ENCODE results near the gene RBAK. TPM values are rescaled to one million over a fixed set of nuclear protein-coding genes. Genes with fewer than 3 reads are reported as not detected.
"Not testable (repeated sequence)": the region's sequence is repeated elsewhere in the genome, so short reads cannot be mapped to it uniquely, and the experiment has no call there.

Gene RBAK
- total RNA-seq, 1 experiment from 2014 or later: 5.3 TPM

DNA sequence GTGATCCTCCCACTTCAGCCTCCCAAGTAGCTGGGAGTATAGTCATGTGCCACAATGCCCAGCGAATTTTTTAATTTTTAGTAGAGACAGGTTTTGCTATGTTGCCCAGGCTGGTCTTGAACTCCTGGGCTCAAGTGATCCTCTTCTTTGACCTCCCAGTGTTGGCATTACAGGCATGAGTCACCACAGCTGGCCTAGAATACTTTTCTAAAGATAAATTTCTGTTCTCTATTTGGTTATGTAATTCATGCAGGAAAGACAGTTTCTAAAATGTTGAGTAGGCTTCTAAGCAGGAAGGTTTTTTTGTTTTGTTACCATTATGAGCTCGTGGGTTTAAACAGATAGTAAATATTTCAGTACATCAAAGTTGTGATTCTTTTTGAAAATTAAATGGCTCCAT is 5.0 kb downstream of the RBAK start:
- DNase-seq (ENCODE audit: low read depth): no peak

DNA sequence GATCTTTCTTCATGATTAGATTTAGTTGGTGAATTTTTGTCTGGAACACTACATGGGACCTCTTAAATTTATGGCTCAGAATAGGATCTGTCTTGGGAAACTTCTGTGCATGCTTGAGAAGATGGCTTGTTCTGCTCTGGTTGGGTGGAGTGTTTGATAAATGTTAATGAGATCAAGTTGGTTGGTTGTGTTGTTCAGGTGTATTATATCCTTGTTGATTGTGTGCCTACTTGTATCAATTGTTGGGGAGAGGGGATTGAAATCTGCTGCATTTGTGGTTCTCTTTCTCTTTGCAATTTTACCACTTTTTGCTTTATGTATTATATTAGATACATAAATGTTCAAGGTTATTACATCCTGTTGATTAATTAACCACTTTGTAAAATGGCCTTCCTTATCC is 6.1 kb downstream of the RBAK start:
- not testable (repeated sequence) for DNase-seq (ENCODE audit: low read depth)

DNA sequence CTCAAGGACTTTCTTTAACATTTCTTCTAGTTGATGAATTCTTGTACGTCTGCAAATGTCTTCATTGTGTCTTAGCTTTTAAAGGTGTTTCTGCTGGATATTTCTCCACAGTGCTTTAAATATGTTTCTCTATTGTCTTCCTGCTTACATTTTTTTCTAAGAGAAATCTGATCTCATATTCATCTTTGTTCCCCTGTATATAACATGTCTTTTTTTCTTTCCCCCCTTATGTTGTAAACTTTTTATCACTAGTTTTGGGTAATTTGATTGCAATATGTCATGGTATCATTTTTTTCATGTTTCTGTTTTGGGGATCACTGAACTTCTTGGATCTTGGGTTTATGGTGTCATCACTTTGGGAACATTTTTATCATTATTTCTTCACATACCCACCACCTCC is 7.5 kb downstream of the RBAK start:
- no peak for DNase-seq (ENCODE audit: low read depth)

DNA sequence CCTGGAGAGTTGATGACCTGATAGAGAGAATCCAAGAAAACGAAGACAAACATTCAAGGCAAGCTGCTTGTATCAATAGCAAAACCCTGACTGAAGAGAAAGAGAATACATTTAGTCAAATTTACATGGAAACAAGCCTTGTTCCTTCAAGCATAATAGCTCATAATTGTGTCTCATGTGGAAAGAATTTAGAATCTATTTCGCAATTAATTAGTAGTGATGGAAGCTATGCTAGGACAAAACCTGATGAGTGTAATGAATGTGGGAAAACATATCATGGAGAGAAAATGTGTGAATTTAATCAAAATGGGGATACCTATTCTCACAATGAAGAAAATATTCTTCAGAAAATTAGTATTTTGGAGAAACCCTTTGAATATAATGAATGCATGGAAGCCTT is 18.0 kb downstream of the RBAK start:
- DNase-seq (ENCODE audit: low read depth): no peak

DNA sequence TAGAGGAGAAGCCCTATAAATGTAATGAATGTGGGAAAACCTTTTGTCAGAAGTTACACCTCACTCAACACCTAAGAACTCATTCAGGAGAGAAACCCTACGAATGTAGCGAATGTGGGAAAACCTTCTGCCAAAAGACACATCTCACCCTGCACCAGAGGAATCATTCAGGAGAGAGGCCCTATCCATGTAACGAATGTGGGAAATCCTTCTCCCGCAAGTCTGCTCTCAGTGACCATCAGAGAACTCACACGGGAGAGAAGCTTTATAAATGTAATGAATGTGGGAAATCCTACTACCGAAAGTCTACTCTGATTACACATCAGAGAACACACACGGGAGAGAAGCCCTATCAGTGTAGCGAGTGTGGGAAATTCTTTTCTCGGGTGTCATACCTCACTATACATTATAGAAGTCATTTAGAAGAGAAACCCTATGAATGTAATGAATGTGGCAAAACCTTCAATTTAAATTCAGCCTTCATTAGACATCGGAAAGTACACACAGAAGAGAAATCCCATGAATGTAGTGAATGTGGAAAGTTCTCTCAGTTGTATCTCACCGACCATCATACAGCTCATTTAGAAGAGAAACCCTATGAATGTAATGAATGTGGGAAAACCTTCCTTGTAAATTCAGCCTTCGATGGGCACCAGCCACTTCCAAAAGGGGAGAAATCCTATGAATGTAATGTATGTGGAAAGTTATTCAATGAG is 18.9 kb downstream of the RBAK start:
- no peak for DNase-seq (ENCODE audit: low read depth)

DNA sequence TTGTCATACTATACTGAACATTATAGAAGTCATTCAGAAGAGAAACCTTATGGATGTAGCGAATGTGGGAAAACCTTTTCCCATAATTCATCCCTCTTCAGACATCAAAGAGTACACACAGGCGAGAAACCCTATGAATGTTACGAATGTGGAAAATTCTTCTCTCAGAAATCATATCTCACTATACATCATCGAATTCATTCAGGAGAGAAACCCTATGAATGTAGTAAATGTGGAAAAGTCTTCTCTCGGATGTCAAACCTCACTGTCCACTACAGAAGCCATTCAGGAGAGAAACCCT is 19.4 kb downstream of the RBAK start:
- no peak for DNase-seq (ENCODE audit: low read depth)

DNA sequence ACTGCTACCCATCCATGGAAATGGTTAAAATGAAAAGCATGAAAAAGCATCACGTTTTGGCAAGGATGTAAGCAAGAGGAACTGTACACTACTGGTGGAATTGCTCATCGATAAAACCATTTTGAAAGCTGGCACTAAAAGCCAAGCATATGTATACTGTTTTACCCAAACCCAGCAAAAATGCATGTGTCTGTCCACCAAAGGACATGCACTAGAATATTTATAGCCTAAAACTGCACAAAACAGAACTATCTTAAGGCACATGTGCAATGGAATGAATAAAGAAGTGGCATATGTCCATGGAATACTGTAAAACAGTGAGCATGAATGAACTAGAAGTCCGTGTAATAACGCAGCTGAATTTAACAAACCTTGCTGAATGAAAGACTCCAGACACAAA is 22.9 kb downstream of the RBAK start:
- DNase-seq (ENCODE audit: low read depth): no peak

DNA sequence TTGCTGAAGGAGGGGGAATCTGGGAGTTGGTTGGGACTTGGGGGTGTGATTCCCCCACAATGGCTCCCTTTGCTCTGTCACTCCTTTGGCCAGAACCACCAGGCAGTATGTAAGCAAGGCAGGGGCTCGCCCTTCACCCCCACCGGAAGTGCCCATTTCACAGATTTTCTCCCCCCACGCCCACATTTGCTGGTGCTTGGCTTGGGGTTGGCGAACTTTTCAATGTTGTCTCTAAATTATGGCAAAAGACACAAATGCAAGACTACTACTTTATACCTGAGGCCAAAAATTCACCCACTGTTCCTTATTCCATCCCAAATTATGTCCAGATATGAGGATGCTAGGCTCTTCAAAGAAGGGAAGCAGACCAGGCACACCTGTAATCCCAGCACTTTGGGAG is 24.5 kb downstream of the RBAK start:
- DNase-seq (ENCODE audit: low read depth): no peak

DNA sequence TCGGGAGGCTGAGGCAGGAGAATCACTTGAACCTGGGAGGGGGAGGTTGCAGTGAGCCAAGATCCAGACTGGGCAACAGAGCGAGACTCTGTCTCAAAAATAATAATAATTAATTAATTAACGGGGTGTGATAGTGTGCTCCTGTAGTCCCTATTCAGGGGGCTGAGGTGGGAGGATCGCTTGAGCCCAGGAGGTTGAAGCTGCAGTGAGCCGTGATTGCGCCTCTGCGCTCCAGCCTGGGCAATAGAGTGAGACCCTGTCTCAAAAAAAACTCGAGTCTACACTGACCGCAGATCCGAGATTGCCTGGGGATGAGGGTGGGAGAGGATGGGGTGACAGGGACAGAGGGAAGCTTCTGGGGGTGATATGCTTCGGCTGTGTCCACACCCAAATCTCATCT is 29.5 kb downstream of the RBAK start:
- DNase-seq (ENCODE audit: low read depth): not testable (repeated sequence)

DNA sequence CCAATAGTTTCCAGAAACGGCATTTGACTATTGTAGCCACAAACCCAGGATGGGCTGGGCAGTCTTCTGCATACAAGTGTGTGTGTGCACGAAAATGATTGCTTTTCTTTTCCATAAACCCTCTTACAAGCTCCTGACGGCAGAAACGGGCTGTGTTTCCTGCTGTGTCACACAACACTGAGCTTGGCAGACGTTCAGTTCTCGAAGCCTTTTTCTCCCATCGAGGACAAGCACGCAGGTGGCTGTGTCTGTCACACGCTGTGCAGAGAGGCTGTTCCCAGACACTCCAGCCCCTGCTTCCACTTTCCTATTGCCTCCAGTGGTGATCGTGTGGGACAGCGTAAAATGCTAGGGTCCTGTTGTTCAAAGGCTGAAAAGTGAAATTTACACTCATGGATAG is 32.1 kb downstream of the RBAK start:
- DNase-seq (ENCODE audit: low read depth): no peak

DNA sequence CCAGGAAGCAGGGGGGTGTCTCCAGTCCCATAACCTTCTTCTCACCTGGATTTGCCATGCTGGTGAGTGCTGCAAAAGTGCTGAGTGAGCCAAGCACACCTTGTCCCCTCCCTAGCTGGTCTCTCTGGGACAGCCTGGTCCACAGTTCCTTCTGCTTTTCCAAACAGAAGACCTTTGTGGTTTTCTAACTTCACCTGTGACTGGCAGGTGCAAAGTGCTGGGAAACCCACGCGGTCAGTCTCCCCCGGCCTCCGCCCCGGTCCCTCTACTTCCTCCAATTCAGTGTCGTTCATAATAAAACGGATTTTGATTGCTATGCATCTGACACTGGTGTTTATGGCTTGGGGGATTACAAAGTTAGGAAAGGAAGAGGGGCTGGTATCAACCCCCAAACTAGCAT is 37.1 kb downstream of the RBAK start:
- DNase-seq (ENCODE audit: low read depth): no peak

DNA sequence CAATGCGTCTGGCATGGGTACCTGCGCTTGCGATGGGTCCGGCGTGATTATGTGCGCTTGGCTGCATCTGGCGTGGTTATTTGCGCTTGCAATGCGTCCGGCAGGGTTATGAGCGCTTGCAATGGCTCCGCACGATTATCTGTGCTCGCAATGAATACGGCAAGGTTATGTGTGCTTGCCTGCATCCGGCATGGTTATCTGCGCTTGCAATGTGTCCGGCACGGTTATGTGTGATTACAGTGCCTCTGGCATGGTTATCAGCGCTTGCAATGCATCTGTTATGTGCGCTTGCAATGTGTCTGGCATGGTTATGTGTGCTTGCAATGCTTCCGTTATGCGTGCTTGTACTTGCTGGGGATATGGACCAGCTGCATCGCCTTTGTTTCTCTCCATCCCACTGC is 37.7 kb downstream of the RBAK start:
- no peak for DNase-seq (ENCODE audit: low read depth)

DNA sequence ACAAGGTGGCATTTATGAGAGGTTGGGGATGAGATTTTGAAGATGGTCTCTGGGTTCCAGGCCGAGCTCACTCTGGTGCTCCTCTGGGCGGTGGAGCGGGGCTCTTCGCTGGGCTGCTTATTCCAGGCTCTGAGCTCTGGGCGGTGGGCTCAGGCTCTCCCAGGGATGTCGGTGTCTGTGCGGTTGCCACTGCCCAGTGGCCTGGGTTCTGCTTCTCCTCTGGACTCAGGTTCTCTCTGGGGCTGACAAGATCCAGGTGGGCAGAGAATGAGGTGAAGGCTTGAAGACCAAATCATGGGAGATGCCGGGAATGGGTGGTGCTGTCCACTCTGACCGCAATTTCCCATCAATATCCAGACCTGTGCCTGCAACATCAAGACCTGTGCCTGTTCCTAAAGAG is 40.6 kb downstream of the RBAK start:
- DNase-seq (ENCODE audit: low read depth): no peak

DNA sequence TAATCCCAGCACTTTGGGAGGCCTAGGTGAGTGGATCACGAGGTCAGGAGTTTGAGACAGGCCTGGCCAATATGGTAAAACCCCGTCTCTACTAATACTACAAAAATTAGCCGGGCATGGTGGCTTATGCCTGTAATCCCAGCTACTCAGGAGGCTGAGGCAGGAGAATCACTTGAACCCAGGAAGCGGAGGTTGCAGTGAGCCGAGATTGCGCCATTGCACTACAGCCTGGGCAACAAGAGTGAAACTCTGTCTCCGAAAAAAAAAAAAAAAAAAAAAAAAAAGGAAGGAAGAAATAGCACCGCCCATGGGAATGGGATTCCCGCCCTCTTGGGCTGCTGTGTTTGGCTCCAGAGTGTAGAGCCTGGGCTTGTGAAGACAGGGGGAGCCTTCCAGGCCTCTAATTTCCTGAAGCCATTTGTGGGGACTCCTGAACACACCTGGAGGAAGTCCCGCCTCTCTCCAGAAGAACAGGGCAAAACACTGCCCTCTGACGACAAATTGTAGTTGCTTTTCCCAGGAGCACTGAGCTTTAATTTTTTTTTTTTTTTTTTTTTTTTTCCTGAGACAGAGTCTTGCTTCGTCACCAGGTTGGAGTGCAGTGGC is 42.7 kb downstream of the RBAK start:
- peak; percentile 75 for DNase-seq (ENCODE audit: low read depth)

DNA sequence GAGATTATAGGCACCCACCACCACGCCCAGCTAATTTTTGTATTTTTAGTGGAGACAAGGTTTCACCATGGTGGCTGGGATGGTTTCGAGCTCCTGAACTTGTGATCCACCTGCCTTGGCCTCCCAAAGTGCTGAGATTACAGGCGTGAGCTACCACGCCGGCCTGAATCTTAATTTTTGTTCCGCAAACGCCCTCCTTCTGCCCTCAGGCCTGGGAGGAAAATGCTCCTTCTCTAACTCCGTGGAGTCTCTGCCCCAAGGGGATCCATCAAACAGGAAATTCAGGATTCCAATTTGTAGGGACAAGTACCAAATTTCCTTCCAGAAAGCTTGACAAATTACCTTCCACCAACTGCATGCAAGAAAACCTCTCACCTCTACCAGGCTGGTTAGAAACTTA is 43.2 kb downstream of the RBAK start:
- DNase-seq (ENCODE audit: low read depth): no peak

DNA sequence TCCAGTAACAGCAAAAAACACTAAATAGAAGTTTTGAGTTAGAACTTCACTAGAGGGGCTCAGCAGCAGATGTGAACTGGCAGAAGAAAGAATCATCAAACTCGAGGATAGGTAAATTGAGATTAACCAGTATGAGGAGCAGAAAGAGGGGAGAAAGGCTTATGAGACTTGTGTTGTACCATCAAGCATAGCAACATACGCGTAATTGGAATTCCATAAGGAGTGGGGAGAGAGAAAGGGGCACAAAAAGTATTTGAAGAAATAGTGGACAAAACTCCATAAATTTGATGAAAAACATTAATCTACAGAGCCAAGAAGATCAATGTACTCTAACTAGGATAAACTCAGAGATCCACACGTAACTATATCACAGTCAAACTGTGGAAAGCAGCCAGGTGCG is 48.3 kb downstream of the RBAK start:
- no peak for DNase-seq (ENCODE audit: low read depth)

DNA sequence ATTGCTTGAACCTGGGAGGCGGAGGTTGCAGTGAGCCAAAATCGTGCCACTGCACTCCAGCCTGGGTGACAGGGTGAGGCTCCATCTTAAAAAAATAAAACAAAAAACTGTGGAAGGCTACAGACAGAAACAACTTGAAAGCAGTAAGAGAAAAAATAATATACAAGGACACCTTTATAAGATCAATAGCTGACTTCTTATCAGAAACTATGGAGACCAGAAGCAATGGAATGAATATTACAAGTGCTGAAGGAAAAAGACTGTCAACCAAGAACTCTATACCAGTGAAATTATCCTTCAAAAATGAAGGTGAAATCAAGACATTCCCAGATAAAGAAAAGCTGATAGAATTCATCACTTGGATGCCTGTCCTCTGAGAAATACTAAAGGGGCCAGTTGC is 49.0 kb downstream of the RBAK start:
- DNase-seq (ENCODE audit: low read depth): no peak

DNA sequence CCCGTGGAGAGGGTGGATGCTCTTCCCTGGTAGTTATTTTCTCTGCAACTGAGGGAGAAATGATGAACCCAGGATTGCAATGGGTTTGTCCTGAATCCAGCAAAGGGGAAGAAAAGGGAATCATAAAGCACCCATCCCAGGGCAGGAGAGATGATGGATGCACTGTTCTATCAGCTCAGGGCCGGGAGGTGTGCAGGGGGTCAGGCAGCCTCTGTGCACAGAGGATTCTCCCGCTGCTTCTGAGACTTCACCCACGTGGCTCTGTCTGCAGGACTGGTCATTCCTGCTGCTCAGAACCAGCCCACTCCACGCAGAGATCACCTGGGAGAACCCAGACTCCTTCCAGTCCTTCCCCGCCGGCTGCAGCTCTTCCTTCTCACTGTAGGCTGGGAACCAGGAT is 70.7 kb downstream of the RBAK start:
- DNase-seq (ENCODE audit: low read depth): no peak

DNA sequence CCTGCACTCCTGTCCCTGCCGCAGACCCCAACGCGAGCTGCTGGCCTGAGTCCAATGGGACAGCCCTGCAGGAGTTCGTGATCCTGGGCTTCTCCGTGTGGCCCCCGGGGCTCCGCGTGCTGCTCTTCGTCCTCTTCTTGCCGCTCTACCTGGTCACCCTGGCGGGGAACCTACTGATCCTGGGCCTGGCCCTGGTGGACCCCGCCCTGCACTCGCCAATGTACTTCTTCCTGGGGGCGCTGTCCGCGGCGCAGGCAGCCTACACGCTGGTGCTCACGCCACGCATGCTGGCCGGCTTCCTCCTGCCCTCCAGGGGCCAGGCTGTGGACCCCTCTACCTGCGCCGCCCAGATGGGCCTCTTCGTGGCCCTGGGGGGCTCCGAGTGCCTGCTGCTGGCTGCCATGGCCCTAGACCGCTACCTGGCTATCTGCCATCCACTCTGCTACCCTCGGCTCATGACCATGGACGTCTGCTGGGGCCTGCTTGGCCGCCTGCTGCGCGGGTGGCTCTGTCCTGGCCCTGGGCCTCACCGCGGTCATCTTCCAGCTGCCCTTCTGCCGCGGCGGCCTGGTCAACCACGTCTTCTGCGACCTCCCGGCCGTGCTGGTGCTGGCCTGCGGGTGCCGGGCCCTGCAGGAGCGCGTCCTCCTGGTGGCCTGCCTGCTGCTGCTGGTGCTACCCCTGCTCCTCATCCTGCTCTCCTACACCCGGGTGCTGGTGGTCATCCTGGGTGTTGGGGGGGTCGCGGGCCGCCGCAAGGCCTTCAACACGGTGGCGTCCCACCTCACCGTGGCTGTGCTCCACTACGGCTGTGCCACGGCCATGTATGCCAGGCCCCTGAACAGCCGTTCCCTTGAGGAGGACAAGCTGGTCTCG is 71.7 kb downstream of the RBAK start:
- no peak for DNase-seq (ENCODE audit: low read depth)
